HEK293 (cell line): ENCODE measurements around the gene BNC1.

ENCODE experiments used
- CTCF ChIA-PET: fragments of 350-600 bp; formaldehyde crosslinking; extraction: SDS; loops from one replicate; lab custom pipeline; 2021; ENCODE audit warnings: antibody characterized with exemption; lab: Yijun Ruan, JAX
- POLR2A ChIA-PET: fragments of 300-600 bp; formaldehyde crosslinking; extraction: SDS; loops from one replicate; lab custom pipeline; 2020; ENCODE audit warnings: antibody characterized with exemption, inconsistent platforms; lab: Yijun Ruan, JAX
- H3K27ac ChIP-seq: fragments of 200-500 bp; sonication (Bioruptor generic); 2 replicates; pipeline ENCODE4 v1.5.1; 2014; ENCODE audit warnings: low read depth, low read length, control low read depth, inconsistent platforms; ENCODE audit errors: extremely low read depth
- H3K36me3 ChIP-seq, 2 experiments: fragments of 200-500 bp in 1 of 2; sonication (Bioruptor generic) in 1 of 2; 1 replicate in 1 of 2; 2 replicates in 1 of 2; pipeline ENCODE4 v1.5.1; 2014 to 2017; ENCODE audit warnings: inconsistent platforms in 2 of 2, low read length in 2 of 2; ENCODE audit not compliant: control insufficient read depth in 2 of 2, insufficient read depth in 1 of 2
- H3K4me1 ChIP-seq: fragments of 200-500 bp; sonication (Bioruptor generic); 2 replicates; pipeline ENCODE4 v1.5.1; 2014; ENCODE audit warnings: mild to moderate bottlenecking, low read length, inconsistent platforms; ENCODE audit not compliant: control insufficient read depth, insufficient read depth
- H3K4me3 ChIP-seq: 2 replicates; pipeline ENCODE4 v1.5.1; 2011; ENCODE audit warnings: low read depth, mild to moderate bottlenecking, control low read depth, low read length, moderate library complexity
- H3K9me3 ChIP-seq: fragments of 200-500 bp; sonication (Bioruptor generic); 2 replicates; pipeline ENCODE4 v1.5.1; 2014; ENCODE audit warnings: low read depth, low read length, inconsistent platforms; ENCODE audit not compliant: control insufficient read depth, insufficient read depth
- GLIS2 ChIP-seq: fragments of 450-650 bp; formaldehyde crosslinking; IDR thresholded peaks from 2 replicates; pipeline ENCODE4 v1.5.1; 2016; ENCODE audit warnings: missing biosample characterization, missing genetic modification characterization
- PBX3 ChIP-seq: sonication (generic); formaldehyde crosslinking; IDR thresholded peaks from 2 replicates; pipeline ENCODE4 v1.8.1; 2022; ENCODE audit warnings: mild to moderate bottlenecking, moderate library complexity, missing genetic modification reagents
- SCRT1 ChIP-seq: fragments of 450-650 bp; formaldehyde crosslinking; IDR thresholded peaks from 2 replicates; pipeline ENCODE4 v1.5.1; 2016; ENCODE audit warnings: missing biosample characterization, missing genetic modification characterization, borderline replicate concordance
- SP2 ChIP-seq: fragments of 450-650 bp; formaldehyde crosslinking; IDR thresholded peaks from 2 replicates; pipeline ENCODE4 v1.5.1; 2016; ENCODE audit warnings: missing biosample characterization, missing genetic modification characterization
- ZBTB17 ChIP-seq: fragments of 450-650 bp; formaldehyde crosslinking; IDR thresholded peaks from 2 replicates; pipeline ENCODE4 v1.5.1; 2016; ENCODE audit warnings: missing biosample characterization, missing genetic modification characterization
- ZBTB20 ChIP-seq: fragments of 450-650 bp; formaldehyde crosslinking; IDR thresholded peaks from 2 replicates; pipeline ENCODE4 v1.5.1; 2016; ENCODE audit warnings: missing biosample characterization, missing genetic modification characterization
- ZFHX2 ChIP-seq: fragments of 450-650 bp; formaldehyde crosslinking; conservative IDR thresholded peaks from 2 replicates; pipeline ENCODE4 v1.5.1; 2016; ENCODE audit warnings: missing biosample characterization, missing genetic modification characterization
- ZNF202 ChIP-seq: fragments of 450-650 bp; formaldehyde crosslinking; IDR thresholded peaks from 2 replicates; pipeline ENCODE4 v1.5.1; 2016; ENCODE audit warnings: missing biosample characterization, missing genetic modification characterization, borderline replicate concordance
- ZNF423 ChIP-seq: fragments of 450-650 bp; formaldehyde crosslinking; IDR thresholded peaks from 2 replicates; pipeline ENCODE4 v1.5.1; 2016; ENCODE audit warnings: missing biosample characterization, missing genetic modification characterization
- ZNF530 ChIP-seq: fragments of 450-650 bp; formaldehyde crosslinking; IDR thresholded peaks from 2 replicates; pipeline ENCODE4 v1.5.1; 2016; ENCODE audit warnings: low read depth, missing biosample characterization, missing genetic modification characterization
- ZNF600 ChIP-seq: fragments of 450-650 bp; formaldehyde crosslinking; IDR thresholded peaks from 2 replicates; pipeline ENCODE4 v1.5.1; 2016; ENCODE audit warnings: missing biosample characterization, missing genetic modification characterization
- ZNF626 ChIP-seq: fragments of 450-650 bp; sonication (Bioruptor Pico); formaldehyde crosslinking; IDR thresholded peaks from 2 replicates; pipeline ENCODE4 v1.5.1; 2018; ENCODE audit warnings: missing biosample characterization, missing genetic modification characterization, inconsistent platforms
- TF ChIP-seq, protein P1 (sequence below): fragments of 450-650 bp; formaldehyde crosslinking; IDR thresholded peaks from 2 replicates; pipeline ENCODE4 v1.5.1; 2016; ENCODE audit warnings: missing biosample characterization, missing genetic modification characterization, borderline replicate concordance
- TF ChIP-seq, protein P2 (sequence below): fragments of 450-650 bp; formaldehyde crosslinking; conservative IDR thresholded peaks from 2 replicates; pipeline ENCODE4 v1.5.1; 2016; ENCODE audit warnings: low read depth, missing biosample characterization, missing genetic modification characterization
- TF ChIP-seq, protein P3 (sequence below): fragments of 450-650 bp; formaldehyde crosslinking; IDR thresholded peaks from 2 replicates; pipeline ENCODE4 v1.5.1; 2016; ENCODE audit warnings: missing biosample characterization, missing genetic modification characterization

BNC1 gene

GRCh38 chr15:83305704-83306291 is 21.3 kb upstream of the BNC1 start (continued):
- TF ChIP-seq, protein P1, sequence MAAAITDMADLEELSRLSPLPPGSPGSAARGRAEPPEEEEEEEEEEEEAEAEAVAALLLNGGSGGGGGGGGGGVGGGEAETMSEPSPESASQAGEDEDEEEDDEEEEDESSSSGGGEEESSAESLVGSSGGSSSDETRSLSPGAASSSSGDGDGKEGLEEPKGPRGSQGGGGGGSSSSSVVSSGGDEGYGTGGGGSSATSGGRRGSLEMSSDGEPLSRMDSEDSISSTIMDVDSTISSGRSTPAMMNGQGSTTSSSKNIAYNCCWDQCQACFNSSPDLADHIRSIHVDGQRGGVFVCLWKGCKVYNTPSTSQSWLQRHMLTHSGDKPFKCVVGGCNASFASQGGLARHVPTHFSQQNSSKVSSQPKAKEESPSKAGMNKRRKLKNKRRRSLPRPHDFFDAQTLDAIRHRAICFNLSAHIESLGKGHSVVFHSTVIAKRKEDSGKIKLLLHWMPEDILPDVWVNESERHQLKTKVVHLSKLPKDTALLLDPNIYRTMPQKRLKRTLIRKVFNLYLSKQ (tag by site-specific recombination), result no peak
- TF ChIP-seq SCRT1 (tag by site-specific recombination) (no peak), ZFHX2 (tag by site-specific recombination) (peak; percentile 86), ZNF202 (tag by site-specific recombination) (no peak), GLIS2 (no peak)
- TF ChIP-seq, protein P2, sequence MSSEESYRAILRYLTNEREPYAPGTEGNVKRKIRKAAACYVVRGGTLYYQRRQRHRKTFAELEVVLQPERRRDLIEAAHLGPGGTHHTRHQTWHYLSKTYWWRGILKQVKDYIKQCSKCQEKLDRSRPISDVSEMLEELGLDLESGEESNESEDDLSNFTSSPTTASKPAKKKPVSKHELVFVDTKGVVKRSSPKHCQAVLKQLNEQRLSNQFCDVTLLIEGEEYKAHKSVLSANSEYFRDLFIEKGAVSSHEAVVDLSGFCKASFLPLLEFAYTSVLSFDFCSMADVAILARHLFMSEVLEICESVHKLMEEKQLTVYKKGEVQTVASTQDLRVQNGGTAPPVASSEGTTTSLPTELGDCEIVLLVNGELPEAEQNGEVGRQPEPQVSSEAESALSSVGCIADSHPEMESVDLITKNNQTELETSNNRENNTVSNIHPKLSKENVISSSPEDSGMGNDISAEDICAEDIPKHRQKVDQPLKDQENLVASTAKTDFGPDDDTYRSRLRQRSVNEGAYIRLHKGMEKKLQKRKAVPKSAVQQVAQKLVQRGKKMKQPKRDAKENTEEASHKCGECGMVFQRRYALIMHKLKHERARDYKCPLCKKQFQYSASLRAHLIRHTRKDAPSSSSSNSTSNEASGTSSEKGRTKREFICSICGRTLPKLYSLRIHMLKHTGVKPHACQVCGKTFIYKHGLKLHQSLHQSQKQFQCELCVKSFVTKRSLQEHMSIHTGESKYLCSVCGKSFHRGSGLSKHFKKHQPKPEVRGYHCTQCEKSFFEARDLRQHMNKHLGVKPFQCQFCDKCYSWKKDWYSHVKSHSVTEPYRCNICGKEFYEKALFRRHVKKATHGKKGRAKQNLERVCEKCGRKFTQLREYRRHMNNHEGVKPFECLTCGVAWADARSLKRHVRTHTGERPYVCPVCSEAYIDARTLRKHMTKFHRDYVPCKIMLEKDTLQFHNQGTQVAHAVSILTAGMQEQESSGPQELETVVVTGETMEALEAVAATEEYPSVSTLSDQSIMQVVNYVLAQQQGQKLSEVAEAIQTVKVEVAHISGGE (tag by site-specific recombination), result no peak
- TF ChIP-seq, protein P3, sequence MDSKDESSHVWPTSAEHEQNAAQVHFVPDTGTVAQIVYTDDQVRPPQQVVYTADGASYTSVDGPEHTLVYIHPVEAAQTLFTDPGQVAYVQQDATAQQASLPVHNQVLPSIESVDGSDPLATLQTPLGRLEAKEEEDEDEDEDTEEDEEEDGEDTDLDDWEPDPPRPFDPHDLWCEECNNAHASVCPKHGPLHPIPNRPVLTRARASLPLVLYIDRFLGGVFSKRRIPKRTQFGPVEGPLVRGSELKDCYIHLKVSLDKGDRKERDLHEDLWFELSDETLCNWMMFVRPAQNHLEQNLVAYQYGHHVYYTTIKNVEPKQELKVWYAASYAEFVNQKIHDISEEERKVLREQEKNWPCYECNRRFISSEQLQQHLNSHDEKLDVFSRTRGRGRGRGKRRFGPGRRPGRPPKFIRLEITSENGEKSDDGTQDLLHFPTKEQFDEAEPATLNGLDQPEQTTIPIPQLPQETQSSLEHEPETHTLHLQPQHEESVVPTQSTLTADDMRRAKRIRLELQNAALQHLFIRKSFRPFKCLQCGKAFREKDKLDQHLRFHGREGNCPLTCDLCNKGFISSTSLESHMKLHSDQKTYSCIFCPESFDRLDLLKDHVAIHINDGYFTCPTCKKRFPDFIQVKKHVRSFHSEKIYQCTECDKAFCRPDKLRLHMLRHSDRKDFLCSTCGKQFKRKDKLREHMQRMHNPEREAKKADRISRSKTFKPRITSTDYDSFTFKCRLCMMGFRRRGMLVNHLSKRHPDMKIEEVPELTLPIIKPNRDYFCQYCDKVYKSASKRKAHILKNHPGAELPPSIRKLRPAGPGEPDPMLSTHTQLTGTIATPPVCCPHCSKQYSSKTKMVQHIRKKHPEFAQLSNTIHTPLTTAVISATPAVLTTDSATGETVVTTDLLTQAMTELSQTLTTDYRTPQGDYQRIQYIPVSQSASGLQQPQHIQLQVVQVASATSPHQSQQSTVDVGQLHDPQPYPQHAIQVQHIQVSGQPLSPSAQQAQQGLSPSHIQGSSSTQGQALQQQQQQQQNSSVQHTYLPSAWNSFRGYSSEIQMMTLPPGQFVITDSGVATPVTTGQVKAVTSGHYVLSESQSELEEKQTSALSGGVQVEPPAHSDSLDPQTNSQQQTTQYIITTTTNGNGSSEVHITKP (tag by site-specific recombination), result no peak

DNA sequence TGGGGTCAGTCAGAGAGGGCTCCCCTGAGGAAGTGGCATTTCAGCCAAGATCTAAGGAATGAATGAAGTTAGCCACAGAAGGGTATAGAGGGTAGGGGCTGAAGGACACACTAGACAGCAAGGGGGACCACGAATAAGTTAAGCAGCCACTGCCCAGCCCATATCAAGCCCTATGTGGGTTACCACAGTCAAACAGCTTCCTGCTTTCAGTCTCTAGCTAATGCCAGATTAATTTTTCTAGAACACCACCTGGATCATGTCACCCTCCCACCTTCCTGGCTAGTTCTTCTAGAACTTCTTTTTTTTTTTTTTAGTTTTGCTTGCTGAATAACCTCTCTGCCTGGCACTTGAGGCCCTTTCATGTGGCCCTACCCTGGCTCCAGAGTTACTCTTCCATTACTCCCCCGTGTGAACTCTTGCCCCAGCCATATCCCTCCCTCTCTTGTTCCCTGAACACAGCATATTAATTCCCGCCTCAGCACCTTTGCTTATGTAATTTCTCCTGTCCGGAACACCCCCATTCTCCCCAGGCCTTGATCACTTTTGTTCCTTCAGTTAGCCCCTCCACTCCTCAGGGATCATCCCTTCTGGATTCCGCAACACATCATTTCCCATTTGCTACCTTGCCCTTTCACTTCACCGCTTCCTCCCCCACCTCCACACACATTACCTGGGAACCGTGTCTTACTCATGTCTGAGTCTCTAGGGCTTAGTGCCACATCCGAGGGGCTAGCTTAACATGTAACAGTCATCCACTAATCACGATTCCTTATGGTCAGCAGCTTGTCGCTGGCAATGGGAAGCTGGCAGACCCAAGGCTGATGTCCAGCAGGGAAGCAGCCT is 20.6 kb upstream of the BNC1 start:
- no peaks in the 10 kb centered on the region for H3K9me3 ChIP-seq
- ChIA-PET POLR2A (no interaction called here), CTCF (interaction anchor here (0.6 to 1.9 kb wide), 2 partner anchors 14 to 57 kb away, joined by 4 to 13 read pairs; no protein-coding TSS in a partner anchor)
- no peaks in the 10 kb centered on the region for H3K36me3 ChIP-seq
- H3K4me1 ChIP-seq, result peaks cover 4% of the 10 kb centered on the region; the same call in 1 of the 2 replicates
- no peak overlapping the region for H3K27ac ChIP-seq
- TF ChIP-seq ZNF530 (tag by site-specific recombination) (no peak), ZNF423 (tag by site-specific recombination) (no peak), SP2 (tag by site-specific recombination) (no peak), ZBTB20 (tag by site-specific recombination) (peak; percentile 49), ZBTB17 (tag by site-specific recombination) (peak; percentile 3; the same call in 1 of the 2 replicates), ZNF600 (tag by site-specific recombination) (peak; percentile 77), ZNF626 (tag by site-specific recombination) (no peak), PBX3 (no peak)
- no peak overlapping the region for H3K4me3 ChIP-seq
